HEK293T (cell line): ENCODE measurements around the gene STRN3.

Experiments
- CTCF ChIA-PET: fragments of 350-600 bp; formaldehyde crosslinking; extraction: SDS; loops from one replicate; lab custom pipeline; 2021; ENCODE audit warnings: antibody characterized with exemption, inconsistent platforms; lab: Yijun Ruan, JAX
- POLR2A ChIA-PET: fragments of 350-600 bp; formaldehyde crosslinking; extraction: SDS; loops from one replicate; lab custom pipeline; 2020; ENCODE audit warnings: antibody characterized with exemption, inconsistent platforms; lab: Yijun Ruan, JAX
- DNase-seq: peaks from one replicate; pipeline ENCODE4 v3.0.0; 2012; ENCODE audit warnings: mixed read lengths; ENCODE audit errors: extremely low spot score
- ARNT ChIP-seq: fragments of 450-650 bp; IDR thresholded peaks from 2 replicates; pipeline ENCODE4 v1.6.1; 2017; ENCODE audit warnings: mild to moderate bottlenecking
- BHLHE40 ChIP-seq: fragments of 450-650 bp; IDR thresholded peaks from 2 replicates; pipeline ENCODE4 v1.6.1; 2016; ENCODE audit warnings: mild to moderate bottlenecking, moderate library complexity, borderline replicate concordance
- CTBP1 ChIP-seq: fragments of 450-650 bp; IDR thresholded peaks from 2 replicates; pipeline ENCODE4 v1.6.1; 2016; ENCODE audit warnings: borderline replicate concordance
- ELF4 ChIP-seq: fragments of 450-650 bp; IDR thresholded peaks from 2 replicates; pipeline ENCODE4 v1.6.1; 2017; ENCODE audit warnings: antibody characterized with exemption
- FOXA1 ChIP-seq: fragments of 450-650 bp; IDR thresholded peaks from 2 replicates; pipeline ENCODE4 v1.6.1; 2016; ENCODE audit warnings: mild to moderate bottlenecking
- FOXK2 ChIP-seq: fragments of 450-650 bp; IDR thresholded peaks from 2 replicates; pipeline ENCODE4 v1.6.1; 2016; ENCODE audit warnings: mild to moderate bottlenecking
- FOXM1 ChIP-seq: fragments of 450-650 bp; IDR thresholded peaks from 2 replicates; pipeline ENCODE4 v1.6.1; 2017; ENCODE audit warnings: mild to moderate bottlenecking, borderline replicate concordance
- HDGF ChIP-seq: fragments of 450-650 bp; IDR thresholded peaks from 2 replicates; pipeline ENCODE4 v1.6.1; 2017; ENCODE audit warnings: antibody characterized with exemption, borderline replicate concordance
- L3MBTL2 ChIP-seq: fragments of 450-650 bp; conservative IDR thresholded peaks from 2 replicates; pipeline ENCODE4 v1.6.1; 2016; ENCODE audit warnings: mild to moderate bottlenecking
- LEF1 ChIP-seq: fragments of 450-650 bp; IDR thresholded peaks from 2 replicates; pipeline ENCODE4 v1.6.1; 2017; ENCODE audit warnings: mild to moderate bottlenecking, borderline replicate concordance
- NFRKB ChIP-seq: fragments of 450-650 bp; IDR thresholded peaks from 2 replicates; pipeline ENCODE4 v1.6.1; 2016; ENCODE audit warnings: mild to moderate bottlenecking, moderate library complexity
- PKNOX1 ChIP-seq: fragments of 450-650 bp; IDR thresholded peaks from 2 replicates; pipeline ENCODE4 v1.6.1; 2016
- SP1 ChIP-seq: fragments of 450-650 bp; IDR thresholded peaks from 2 replicates; pipeline ENCODE4 v1.6.1; 2017
- SUZ12 ChIP-seq: fragments of 450-650 bp; IDR thresholded peaks from 2 replicates; pipeline ENCODE4 v1.6.1; 2016; ENCODE audit warnings: mild to moderate bottlenecking
- TARDBP ChIP-seq: fragments of 450-650 bp; IDR thresholded peaks from 2 replicates; pipeline ENCODE4 v1.6.1; 2016
- ZNF384 ChIP-seq: fragments of 450-650 bp; IDR thresholded peaks from 2 replicates; pipeline ENCODE4 v1.6.1; 2016

The STRN3 gene

DNA sequence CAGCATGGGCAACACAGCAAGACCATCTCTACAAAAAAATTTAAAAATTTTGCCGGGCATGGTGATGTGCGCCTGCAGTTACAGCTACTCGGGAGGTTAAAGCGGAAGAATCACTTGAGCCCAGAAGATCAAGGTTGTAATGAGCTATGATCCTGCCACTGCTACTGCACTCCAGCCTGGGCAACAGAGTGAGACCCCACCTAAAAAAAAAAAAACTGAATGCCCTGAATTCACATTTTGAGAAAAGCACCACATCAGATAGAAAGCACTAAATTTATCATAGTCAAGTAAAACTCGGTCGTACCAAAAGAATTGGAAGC lies 24.9 kb downstream of the STRN3 start:
- ChIA-PET POLR2A (interaction anchor here (1.3 to 1.7 kb wide), 2 partner anchors 13 to 25 kb away, joined by 3 to 8 read pairs; partner anchors contain the start of genes AP4S1 and STRN3), CTCF (no interaction called here)
- no peak for DNase-seq
- TF ChIP-seq FOXK2: no peak
- TF ChIP-seq ELF4: no peak
- TF ChIP-seq ZNF384: no peak
- no peak for TF ChIP-seq FOXM1
- no peak for TF ChIP-seq CTBP1
- no peak for TF ChIP-seq BHLHE40
- no peak for TF ChIP-seq HDGF
- TF ChIP-seq NFRKB: no peak
- TF ChIP-seq SP1: no peak

DNA sequence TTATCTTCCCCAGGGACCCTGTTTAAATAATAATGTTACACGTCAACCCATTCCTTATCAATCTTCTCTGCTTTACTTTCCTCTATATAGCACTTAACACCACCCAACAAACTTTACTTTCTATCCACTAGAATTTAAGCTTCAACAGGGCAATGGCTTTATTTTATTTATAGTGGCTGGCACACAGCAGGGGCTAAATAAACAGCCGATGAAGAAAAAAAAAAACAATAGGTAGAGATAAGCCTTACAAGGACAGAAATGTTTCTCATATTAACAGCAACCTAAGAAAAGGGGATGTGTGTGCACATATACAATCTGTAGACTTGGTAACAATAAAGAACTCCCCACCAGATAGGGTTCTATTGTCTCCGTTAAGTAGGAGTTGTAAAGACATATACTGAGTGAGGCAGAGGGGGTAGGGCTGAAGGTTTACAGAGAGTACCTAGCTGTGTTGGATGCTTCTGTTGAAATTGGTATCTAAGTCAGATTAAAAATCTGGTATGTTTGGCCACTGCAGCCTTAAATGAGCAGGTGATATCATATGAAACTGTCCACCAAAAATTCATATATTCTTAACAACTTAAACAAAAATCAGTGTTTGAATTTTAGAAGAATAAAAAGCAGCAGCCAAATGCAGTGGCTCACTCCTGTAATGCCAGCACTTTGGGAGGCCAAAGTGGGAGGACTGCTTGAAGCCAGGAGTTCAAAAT lies 25.4 kb downstream of the STRN3 start:
- ChIA-PET POLR2A (interaction anchor here (1.3 to 1.7 kb wide), 2 partner anchors 12 to 25 kb away, joined by 3 to 8 read pairs; partner anchors contain the start of genes AP4S1 and STRN3), CTCF (no interaction called here)
- DNase-seq: no peak
- TF ChIP-seq LEF1 (no peak), FOXA1 (0 out of 2 replicates have a peak, but pooled peaks have one; percentile 34), FOXM1 (no peak), SP1 (no peak), PKNOX1 (peak; percentile 43), L3MBTL2 (no peak), ZNF384 (peak; percentile 94), FOXK2 (no peak), ELF4 (no peak), BHLHE40 (no peak), ARNT (no peak), SUZ12 (no peak), HDGF (no peak), NFRKB (no peak), CTBP1 (peak; percentile 71), TARDBP (no peak)

GRCh38 chr14:30999038-30999773 lies 27.0 kb downstream of the STRN3 start:
- TF ChIP-seq TARDBP: no peak
- DNase-seq: no peak
- ChIA-PET POLR2A (no interaction called here), CTCF (no interaction called here)

- CTCF ChIA-PET: interaction anchor here (1.2 kb wide), 1 partner anchor 13 kb away, joined by 3 read pairs; no protein-coding TSS in a partner anchor
- TF ChIP-seq FOXM1 (no peak), L3MBTL2 (no peak), SUZ12 (no peak), FOXK2 (no peak)
- POLR2A ChIA-PET: no interaction called here
Observed at GRCh38 chr14:30998100-30998706, 28.0 kb downstream of the STRN3 start.

DNA sequence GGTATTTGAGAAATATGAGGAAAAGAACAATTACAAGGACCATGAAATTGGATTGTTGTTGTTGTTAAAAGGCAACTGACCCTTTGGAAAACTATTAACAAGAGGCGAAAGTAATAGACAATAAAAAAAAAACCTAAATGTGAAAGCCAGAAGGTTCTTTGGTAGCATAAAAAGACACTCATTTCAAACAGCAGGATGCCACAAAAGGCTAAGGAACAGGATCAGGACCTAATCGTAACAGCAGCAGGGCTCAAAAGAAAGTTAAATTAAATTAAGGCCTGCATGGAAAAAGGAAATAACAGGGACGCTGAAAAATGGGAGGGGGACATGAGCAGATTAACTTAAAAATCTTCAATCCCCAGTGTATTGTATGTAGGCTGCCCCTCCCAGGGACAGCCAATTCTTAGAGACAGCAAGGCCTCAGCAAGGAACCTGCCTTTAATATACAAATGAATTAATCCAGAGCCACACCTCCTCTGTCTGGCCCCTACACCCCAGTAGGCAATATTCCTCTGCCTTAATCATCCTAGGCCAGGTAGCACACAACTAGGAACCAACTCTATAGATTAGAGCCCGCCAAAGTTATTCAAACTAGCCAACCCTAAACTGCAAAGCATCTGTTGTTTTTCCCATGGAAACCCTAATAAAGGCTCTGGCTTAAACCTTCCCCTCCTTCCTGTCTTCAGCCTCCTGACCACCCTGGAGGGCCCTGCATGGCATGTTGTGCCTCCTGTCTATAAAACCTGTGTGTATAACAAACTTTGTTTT lies 29.1 kb downstream of the STRN3 start:
- DNase-seq: no peak
- TF ChIP-seq FOXA1 (no peak), SP1 (no peak), BHLHE40 (no peak), PKNOX1 (no peak)
- POLR2A ChIA-PET: no interaction called here
- CTCF ChIA-PET: interaction anchor here (1.2 kb wide), 1 partner anchor 12 kb away, joined by 3 read pairs; no protein-coding TSS in a partner anchor

More at GRCh38 chr14:30998100-30998706, 28.0 kb downstream of the STRN3 start:
- no peak for DNase-seq

DNA sequence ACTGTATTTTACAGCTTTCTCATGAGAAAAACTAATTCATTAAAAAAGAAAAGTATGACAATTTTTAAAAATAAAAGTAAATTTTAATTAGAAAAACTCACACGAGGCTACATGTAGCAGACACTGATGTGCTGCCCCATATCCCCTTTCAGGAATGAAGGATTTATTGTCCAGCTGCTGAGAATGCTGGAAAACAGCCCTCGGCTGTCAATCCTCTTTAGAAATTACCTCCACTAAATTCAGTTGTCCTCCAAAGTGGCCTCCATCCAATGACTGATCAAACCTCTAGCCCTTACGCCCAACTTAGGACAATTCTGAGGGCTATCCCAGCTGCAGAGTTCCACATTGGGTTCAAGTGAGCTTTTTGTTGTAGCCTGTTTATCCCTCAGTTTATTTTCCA lies 30.5 kb downstream of the STRN3 start:
- peak; percentile 11 for DNase-seq
- CTCF ChIA-PET: interaction anchor here (1.0 kb wide), 1 partner anchor 31 kb away, joined by 4 read pairs; no protein-coding TSS in a partner anchor
- peak; percentile 84 for TF ChIP-seq PKNOX1
- TF ChIP-seq FOXM1: no peak
- POLR2A ChIA-PET: interaction anchor here (1.5 kb wide), 1 partner anchor 30 kb away, joined by 8 read pairs; the partner anchor contains the start of genes AP4S1 and STRN3
